GM10266 (cell line): ENCODE measurements around the gene ZNF789.
A peak's percentile ranks its signal among the peaks of the same experiment; 100 is the strongest.

Experiments
- DNase-seq: peaks from one replicate; pipeline ENCODE4 v3.0.0; 2012; ENCODE audit errors: extremely low spot score
- TF ChIP-seq, protein P1 (sequence below): IDR thresholded peaks from 2 replicates; pipeline ENCODE4 v1.5.1; 2012; ENCODE audit warnings: mild to moderate bottlenecking, low read depth; ENCODE audit not compliant: control insufficient read depth, insufficient read depth; ENCODE audit errors: missing control alignments

ZNF789 gene

GRCh38 chr7:99460651-99461050 lies 12.0 kb upstream of the ZNF789 start:
- TF ChIP-seq, protein P1, sequence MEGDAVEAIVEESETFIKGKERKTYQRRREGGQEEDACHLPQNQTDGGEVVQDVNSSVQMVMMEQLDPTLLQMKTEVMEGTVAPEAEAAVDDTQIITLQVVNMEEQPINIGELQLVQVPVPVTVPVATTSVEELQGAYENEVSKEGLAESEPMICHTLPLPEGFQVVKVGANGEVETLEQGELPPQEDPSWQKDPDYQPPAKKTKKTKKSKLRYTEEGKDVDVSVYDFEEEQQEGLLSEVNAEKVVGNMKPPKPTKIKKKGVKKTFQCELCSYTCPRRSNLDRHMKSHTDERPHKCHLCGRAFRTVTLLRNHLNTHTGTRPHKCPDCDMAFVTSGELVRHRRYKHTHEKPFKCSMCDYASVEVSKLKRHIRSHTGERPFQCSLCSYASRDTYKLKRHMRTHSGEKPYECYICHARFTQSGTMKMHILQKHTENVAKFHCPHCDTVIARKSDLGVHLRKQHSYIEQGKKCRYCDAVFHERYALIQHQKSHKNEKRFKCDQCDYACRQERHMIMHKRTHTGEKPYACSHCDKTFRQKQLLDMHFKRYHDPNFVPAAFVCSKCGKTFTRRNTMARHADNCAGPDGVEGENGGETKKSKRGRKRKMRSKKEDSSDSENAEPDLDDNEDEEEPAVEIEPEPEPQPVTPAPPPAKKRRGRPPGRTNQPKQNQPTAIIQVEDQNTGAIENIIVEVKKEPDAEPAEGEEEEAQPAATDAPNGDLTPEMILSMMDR = no peak
- no peak for DNase-seq

- TF ChIP-seq, protein P1 = no peak
- no peak for DNase-seq
Measured at GRCh38 chr7:99461221-99461620, 11.5 kb upstream of the ZNF789 start.

- no peak for DNase-seq
- TF ChIP-seq, protein P1 = no peak
Measured at GRCh38 chr7:99465421-99465768, 7.3 kb upstream of the ZNF789 start.

DNA sequence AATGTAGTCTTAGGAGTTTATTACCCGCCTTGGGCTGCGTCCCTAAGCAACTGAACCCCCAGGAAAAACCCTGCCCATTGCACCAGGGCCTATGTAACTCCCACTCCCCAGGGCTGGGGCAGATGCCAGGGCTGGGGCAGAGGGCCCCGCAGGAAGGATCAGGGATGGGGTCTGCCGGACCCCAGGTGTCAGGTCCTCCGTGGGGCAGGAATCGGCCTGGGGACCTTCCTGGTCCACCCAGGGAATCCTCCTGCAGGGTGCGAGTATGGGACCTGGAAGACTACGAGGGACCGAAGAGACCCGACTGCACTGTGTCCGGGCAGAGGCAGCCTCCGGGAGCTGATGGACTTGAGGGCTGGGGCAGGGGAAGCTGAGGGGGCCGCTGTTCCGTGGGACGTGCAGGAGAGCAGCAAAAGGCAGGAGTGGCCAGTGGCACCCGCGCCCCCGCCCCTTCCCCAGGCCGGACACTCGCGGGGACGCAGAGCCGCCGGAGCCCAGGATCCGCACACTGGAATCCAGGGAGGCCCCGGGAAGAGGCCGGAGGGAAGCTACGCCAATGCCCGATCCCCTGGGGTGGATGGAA lies 4.3 kb upstream of the ZNF789 start:
- TF ChIP-seq, protein P1 = no peak
- DNase-seq = no peak

DNA sequence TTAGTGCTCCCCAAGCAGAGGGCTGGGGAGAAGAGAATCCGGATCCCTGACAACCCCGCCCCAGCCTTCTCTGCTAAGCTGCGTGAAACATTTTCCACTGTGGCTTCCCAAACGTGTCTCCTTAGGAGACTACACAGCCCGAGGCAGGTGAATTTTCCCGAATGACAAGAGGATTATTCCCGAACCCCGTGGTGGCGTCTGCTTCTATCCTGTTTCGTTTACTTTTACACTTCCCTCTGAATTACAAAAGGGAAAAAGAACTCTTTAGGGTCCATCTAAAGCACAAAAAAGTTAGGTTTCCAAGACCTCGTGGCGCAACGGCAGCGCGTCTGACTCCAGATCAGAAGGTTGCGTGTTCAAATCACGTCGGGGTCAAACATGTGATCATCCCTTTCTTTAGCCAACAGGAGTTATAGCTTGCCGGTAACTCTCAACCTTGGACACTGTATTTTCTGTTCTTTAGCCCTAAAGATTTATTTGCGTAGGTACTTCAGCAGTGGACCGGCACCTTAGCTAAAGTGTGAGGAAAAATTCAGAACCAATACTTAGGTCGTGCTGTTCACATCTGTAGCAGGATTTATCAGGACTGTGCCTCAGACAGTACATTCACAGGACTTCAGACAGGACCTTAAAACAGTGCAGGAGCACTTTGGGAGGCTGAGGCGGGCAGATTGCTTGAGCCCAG lies 3.2 kb upstream of the ZNF789 start:
- TF ChIP-seq, protein P1 = no peak
- DNase-seq = no peak

DNA sequence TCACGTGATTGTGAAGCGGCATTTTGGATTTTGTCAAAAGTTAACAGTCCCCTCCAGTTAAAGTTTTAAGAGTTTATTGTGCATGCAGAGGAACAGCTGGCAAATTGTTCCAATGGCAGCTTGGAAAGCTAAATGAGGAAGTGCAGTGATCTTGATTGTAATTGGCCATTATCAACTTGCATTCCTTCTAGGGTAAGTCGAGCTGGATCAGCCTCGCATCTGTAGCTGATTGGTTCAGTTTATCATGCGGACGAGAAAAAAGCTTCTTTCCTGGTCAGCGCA lies 566 bp downstream of the ZNF789 start:
- peak; percentile 72 for DNase-seq
- TF ChIP-seq, protein P1 = no peak

GRCh38 chr7:99476107-99476506 lies 3.4 kb downstream of the ZNF789 start:
- DNase-seq = no peak
- TF ChIP-seq, protein P1 = no peak
